Skeletal muscle cell (primary cell): ENCODE data around the gene LIPH.

Experiments
- DNase-seq: peaks from one replicate; pipeline ENCODE4 v3.0.0-alpha.2; 2010; ENCODE audit warnings: low read depth
- H3K4me3 ChIP-seq: 2 replicates; pipeline ENCODE4 v1.5.1; 2011; ENCODE audit warnings: low read depth, mild to moderate bottlenecking, control low read depth, low read length, moderate library complexity

The LIPH gene

DNA sequence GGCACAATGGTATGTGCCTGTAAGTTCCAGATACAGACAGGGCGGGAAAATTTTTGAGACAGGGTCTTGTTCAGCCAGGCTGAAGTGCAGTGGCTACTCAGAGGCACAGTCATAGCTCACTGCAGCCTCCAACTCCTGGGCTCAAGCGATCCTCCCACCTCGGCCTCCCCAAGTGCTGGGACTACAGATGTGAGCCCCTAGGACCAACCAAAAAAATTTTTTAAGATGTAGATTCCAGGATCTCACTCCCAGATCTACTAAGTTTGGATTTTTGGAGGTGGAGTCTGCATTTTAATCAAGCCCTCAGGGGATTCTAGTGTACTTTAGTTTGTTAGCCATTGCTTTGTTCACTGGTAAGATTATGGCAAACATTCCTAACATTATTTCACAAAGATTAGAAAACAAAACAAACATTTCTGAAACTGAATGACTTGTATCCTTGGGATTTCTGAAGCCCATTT is 2.7 kb downstream of the LIPH start:
- H3K4me3 ChIP-seq: no peak overlapping the region
- DNase-seq: no peak

DNA sequence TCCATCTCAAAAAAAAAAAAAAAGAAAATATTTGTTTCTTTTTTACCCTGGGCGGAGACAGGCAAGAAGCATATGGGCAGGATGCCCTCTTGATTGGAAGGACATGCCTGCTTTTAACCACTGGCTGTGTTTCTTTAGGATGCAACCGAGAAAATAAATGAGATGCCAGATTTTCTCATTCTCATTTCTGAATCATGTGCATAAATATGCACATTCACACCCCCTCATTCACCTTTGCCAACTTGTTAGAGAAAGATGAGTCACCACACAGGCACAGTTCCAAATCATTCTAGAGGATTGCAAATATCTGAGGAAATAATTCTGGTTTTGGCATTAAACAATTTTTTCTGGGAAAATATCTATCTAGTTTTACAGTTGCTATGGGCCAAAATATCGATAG is 3.3 kb downstream of the LIPH start:
- H3K4me3 ChIP-seq: no peak overlapping the region
- peak; percentile 92 for DNase-seq

- H3K4me3 ChIP-seq: no peak overlapping the region
- DNase-seq: no peak
Measured at GRCh38 chr3:185540695-185541094, 11.7 kb downstream of the LIPH start.

- no peak for DNase-seq
- no peak overlapping the region for H3K4me3 ChIP-seq
Measured at GRCh38 chr3:185539934-185540333, 12.5 kb downstream of the LIPH start.

GRCh38 chr3:185537369-185537970 is 14.9 kb downstream of the LIPH start:
- peak; percentile 79 for DNase-seq
- H3K4me3 ChIP-seq: no peak overlapping the region

GRCh38 chr3:185534511-185534910 is 17.9 kb downstream of the LIPH start:
- DNase-seq: no peak
- no peak overlapping the region for H3K4me3 ChIP-seq

- no peak overlapping the region for H3K4me3 ChIP-seq
- no peak for DNase-seq
Measured at GRCh38 chr3:185532901-185533300, 19.5 kb downstream of the LIPH start.

- H3K4me3 ChIP-seq: no peak overlapping the region
- DNase-seq: no peak
Measured at GRCh38 chr3:185530856-185531255, 21.5 kb downstream of the LIPH start.

GRCh38 chr3:185528532-185528931 is 23.9 kb downstream of the LIPH start:
- no peak for DNase-seq
- no peak overlapping the region for H3K4me3 ChIP-seq

GRCh38 chr3:185527364-185527763 is 25.0 kb downstream of the LIPH start:
- H3K4me3 ChIP-seq: no peak overlapping the region
- no peak for DNase-seq

GRCh38 chr3:185526349-185526951 is 25.9 kb downstream of the LIPH start:
- no peak overlapping the region for H3K4me3 ChIP-seq
- DNase-seq: no peak

DNA sequence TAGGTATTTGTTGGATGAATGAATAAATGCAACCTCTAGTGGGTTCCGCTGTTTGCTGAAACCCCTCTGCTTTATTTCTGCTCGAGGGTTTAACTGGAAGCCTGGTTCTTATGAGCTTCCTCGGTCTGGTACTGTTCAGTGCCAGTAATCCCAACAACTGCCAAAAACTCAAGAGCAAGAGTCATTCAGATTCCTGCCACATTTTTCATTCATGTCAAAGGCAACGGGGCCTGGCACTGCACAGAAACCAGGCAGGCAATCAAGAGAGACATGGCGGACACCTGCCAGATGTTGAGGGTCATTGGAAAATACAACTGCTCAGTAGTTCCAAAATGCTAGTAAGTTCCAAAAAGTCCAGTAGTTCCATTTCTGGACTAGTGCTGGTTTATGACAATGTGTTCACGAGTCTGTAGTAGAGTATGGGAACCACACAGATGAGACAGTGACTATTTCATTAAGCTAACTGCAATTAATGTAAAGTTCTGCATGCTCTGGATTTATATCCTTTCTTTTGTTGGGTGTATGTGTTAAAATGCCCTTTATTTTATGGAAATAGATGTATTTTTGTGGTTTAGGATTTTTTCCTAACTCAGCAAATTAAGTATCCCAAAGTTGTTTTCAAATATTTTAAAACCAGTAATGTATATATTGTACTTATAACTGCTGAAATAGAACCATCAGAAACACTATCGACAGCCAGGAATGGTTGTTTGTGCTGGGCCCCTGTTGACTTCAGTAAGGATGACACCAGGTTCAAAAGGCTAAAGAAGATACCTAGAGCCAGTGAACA is 30.8 kb downstream of the LIPH start:
- DNase-seq: no peak

DNA sequence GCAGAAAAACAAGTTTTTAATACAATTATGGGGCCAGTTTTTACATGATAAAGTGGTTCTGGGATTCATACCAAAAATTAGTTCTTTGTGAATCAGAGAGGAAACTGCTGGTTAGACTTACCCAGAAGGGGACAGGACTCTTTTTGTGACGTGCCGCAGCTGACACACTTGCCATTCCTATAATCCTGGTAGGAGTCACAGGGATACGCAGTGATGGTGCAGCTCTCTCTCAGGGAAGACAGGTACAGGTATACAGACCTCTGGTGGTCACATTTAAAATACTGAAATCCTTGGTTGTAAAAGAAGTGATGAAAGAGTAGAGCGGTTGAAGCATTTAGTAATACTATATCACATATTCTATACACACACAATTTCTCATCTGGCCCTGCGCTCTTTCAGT is 33.4 kb downstream of the LIPH start:
- no peak for DNase-seq
- no peak overlapping the region for H3K4me3 ChIP-seq

More for the DNA sequence above, 30.8 kb downstream of the LIPH start:
- no peak overlapping the region for H3K4me3 ChIP-seq

DNA sequence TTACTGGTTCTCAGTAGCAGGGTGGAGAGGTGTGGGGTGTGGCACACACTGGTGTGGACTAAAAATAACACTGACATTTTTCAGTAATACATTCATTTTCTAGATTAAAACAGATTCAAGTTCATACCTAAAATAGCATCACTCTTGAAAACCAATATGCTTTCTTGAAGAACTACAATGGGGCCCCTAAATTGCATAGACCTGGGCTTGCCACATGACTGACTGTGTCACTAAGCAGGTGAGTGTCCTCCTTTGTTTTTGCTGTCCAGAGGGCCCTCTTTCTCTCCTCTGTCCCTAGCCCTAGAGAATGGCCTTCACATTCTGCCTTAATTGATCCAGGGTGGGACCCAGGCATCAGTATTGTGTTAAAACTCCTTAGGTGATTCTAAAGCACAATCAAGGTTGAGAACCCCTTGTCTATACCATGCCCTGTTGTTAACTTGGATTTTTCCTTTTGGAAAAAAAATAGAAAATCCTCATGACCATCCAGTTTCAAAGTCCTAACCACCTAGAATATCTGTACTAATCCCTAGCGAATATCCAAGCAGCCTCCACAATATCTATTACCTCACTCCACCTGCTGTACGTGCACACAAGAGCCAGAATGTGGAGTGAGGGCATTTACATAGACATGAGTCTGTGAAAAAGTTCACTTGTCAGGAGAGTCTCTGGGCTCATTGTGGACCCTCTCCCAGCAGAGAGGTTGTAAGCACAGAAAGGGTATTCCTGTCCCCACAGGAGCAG is 34.8 kb downstream of the LIPH start:
- DNase-seq: no peak
- no peak overlapping the region for H3K4me3 ChIP-seq

GRCh38 chr3:185511711-185512110 is 40.7 kb downstream of the LIPH start:
- DNase-seq: no peak
- H3K4me3 ChIP-seq: no peak overlapping the region

GRCh38 chr3:185508335-185508991 is 43.9 kb downstream of the LIPH start:
- DNase-seq: no peak
- no peak overlapping the region for H3K4me3 ChIP-seq

DNA sequence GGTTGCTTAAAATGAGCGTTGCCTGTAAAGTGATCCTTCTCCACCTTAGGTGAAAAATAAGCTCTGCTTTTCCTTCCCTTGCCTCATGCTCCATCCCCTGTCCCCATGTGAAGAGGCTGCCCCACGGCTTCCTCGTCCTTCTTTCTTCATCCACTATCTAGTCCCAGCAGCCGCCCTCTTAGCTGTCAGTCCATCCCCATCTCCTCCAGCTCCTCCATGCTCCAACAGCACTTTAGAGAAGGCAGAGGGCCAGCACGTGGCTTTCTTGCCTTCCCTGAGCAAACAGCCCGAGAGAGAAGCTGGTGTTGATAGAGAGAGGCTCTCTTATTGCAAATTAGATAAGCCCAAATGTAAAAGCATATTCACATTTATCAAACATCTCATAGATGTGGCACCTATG is 44.5 kb downstream of the LIPH start:
- no peak overlapping the region for H3K4me3 ChIP-seq
- no peak for DNase-seq

DNA sequence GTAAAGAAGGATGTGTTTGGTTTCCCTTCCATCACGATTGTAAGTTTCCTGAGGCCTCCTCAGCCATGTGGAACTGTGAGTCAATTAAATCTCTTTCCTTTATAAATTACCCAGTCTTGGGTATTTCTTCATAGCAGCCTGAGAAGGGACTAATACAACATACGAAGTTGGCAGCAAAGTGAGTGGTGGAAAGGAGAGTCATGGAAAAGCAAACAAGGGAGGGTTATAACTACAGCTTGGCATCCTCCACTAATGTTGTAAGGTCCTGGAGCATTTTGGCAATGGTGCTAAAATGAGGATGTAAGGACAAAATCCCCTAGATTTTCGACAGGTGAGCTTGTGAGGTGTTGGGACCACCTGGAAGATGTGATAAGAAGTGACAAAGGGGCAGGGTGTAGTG is 47.8 kb downstream of the LIPH start:
- DNase-seq: no peak
- no peak overlapping the region for H3K4me3 ChIP-seq

DNA sequence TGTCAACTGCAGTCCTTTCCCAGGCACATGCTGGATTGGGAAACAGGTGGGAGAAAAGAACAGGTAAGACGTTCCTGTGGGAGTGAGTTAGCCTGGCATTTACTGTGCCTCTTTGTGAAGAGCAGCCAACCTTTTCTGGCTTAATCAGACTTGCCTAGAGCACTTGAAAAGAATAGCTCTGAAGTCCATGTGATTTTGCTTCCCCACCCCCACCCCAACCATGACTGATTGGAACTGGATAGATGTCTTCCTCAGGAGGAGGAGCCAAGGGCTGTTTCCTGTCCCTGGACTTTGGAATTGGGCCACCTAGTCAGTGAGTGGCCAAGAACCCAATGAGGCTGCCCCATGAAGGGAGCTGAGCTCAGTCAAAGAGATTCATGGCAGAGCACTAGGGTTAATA is 48.9 kb downstream of the LIPH start:
- H3K4me3 ChIP-seq: no peak overlapping the region
- DNase-seq: no peak

DNA sequence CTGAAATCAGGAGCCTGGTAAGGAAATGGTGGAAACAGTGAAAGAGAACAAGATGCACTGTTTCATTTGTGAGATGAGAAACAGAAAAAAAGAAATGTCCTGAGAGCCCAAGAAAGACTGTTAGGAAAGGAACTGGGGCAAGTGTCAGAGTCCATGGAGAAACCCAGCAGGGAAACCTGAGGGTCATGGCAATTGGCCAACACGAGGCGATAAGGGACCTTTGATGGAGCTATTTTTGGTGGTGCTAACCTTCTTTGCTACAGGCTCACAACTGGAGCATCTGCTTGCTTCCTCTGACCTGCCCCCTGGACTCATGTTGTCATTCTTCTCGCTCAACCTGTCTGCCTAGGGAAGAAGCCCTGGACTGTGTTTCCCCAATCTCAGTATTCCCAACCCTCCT is 49.4 kb downstream of the LIPH start:
- no peak overlapping the region for H3K4me3 ChIP-seq
- no peak for DNase-seq
